ENCODE measurements around the gene SYNDIG1. TPM values are rescaled to one million over a fixed set of nuclear protein-coding genes. Genes with fewer than 3 reads are reported as not detected.
A peak's percentile ranks its signal among the peaks of the same experiment; 100 is the strongest.

SYNDIG1 gene
- total RNA-seq, 1 experiment from 2014 or later: 5.4 TPM

GRCh38 chr20:24455081-24455480 is 14.3 kb upstream of the SYNDIG1 start:
- Histone ChIP-seq H4K5ac (ENCODE audit: insufficient read length, low read depth, low read length) (no peak overlapping the region), H2AFZ (ENCODE audit: low read length) (no peak overlapping the region), H3K14ac (ENCODE audit: insufficient read depth, low read length) (no peak overlapping the region), H2BK120ac (ENCODE audit: low read depth, low read length, poor library complexity, severe bottlenecking) (no peak overlapping the region), H3K27me3 (ENCODE audit: insufficient read depth, low read length) (no peaks in the 10 kb centered on the region), H3K56ac (ENCODE audit: insufficient read length, low read depth, low read length) (no peak overlapping the region), H3T11ph (ENCODE audit: low read length) (no peak overlapping the region), H3K79me1 (ENCODE audit: insufficient read depth, low read depth, low read length, poor library complexity, severe bottlenecking) (no peaks in the 10 kb centered on the region), H2BK20ac (ENCODE audit: low read depth, low read length, poor library complexity, severe bottlenecking) (no peak overlapping the region), H3K4ac (ENCODE audit: low read depth, low read length) (no peak overlapping the region), H2BK5ac (ENCODE audit: insufficient read length, low read length) (no peak overlapping the region), H3K9me3 (ENCODE audit: control insufficient read depth, low read depth, low read length) (no peaks in the 10 kb centered on the region), H3K23ac (ENCODE audit: insufficient read length, low read depth, low read length) (no peak overlapping the region), H4K91ac (ENCODE audit: insufficient read length, low read depth, low read length) (no peak overlapping the region), H3K4me1 (ENCODE audit: insufficient read depth, low read length) (peaks cover 3% of the 10 kb centered on the region; the same call in 1 of the 2 replicates), H2AK5ac (ENCODE audit: insufficient read length, low read length) (no peak overlapping the region), H2BK12ac (ENCODE audit: insufficient read length, low read depth, low read length) (no peak overlapping the region), H3K9ac (ENCODE audit: extremely low read depth, insufficient read length, low read length) (no peak overlapping the region), H3K4me2 (ENCODE audit: insufficient read depth, insufficient read length, low read length) (no peak overlapping the region), H3K27ac (ENCODE audit: insufficient read length, low read depth, low read length) (no peak overlapping the region), H3K79me2 (ENCODE audit: insufficient read depth, low read length) (no peaks in the 10 kb centered on the region), H2BK15ac (ENCODE audit: low read depth, low read length) (no peak overlapping the region), H3K23me2 (ENCODE audit: insufficient read length, low read depth, low read length, poor library complexity, severe bottlenecking) (no peaks in the 10 kb centered on the region), H4K8ac (replicated peaks; ENCODE audit: insufficient read length, low read depth, low read length) (no peak overlapping the region), H4K20me1 (ENCODE audit: control insufficient read depth, insufficient read depth, insufficient read length) (no peaks in the 10 kb centered on the region), H3K18ac (ENCODE audit: insufficient read length, low read depth, low read length) (no peak overlapping the region)
- WGBS (ENCODE audit: extremely low coverage, insufficient read length, low lambda C conversion rate): no CpG with 5 or more reads among the region's 6 CpGs
- TF ChIP-seq, protein P1, sequence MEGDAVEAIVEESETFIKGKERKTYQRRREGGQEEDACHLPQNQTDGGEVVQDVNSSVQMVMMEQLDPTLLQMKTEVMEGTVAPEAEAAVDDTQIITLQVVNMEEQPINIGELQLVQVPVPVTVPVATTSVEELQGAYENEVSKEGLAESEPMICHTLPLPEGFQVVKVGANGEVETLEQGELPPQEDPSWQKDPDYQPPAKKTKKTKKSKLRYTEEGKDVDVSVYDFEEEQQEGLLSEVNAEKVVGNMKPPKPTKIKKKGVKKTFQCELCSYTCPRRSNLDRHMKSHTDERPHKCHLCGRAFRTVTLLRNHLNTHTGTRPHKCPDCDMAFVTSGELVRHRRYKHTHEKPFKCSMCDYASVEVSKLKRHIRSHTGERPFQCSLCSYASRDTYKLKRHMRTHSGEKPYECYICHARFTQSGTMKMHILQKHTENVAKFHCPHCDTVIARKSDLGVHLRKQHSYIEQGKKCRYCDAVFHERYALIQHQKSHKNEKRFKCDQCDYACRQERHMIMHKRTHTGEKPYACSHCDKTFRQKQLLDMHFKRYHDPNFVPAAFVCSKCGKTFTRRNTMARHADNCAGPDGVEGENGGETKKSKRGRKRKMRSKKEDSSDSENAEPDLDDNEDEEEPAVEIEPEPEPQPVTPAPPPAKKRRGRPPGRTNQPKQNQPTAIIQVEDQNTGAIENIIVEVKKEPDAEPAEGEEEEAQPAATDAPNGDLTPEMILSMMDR (conservative IDR thresholded peaks at IDR 0.05): no peak
- DNase-seq: no peak
- H3K4me3 Mint-ChIP-seq: no peak overlapping the region
- H3K27me3 Mint-ChIP-seq (ENCODE audit: low read depth): peaks cover 21% of the 10 kb centered on the region
- H3K36me3 Mint-ChIP-seq (ENCODE audit: insufficient read depth in 1 of 3, low read depth in 3 of 3): no peaks in the 10 kb centered on the region
- no peaks in the 10 kb centered on the region; a peak in 2 of 5 replicates for H3K9me3 Mint-ChIP-seq
- peak overlapping the region in 2 of 3 experiments; percentile 15 to 58; a peak in 2 of 7 replicates for H3K27ac Mint-ChIP-seq
- H3K4me1 Mint-ChIP-seq: peaks cover 43 to 45% of the 10 kb centered on the region in 2 experiments
